Ramos (cell line): Measurements from ENCODE around the gene C9orf50.
"Not testable (repeated sequence)": the region's sequence is repeated elsewhere in the genome, so short reads cannot be mapped to it uniquely, and the experiment has no call there.

Experiments
- in situ Hi-C: fragments of 300-500 bp; cut with MboI; formaldehyde crosslinking; loops from one replicate; pipeline ENCODE4 v1.14.3; 2022; ENCODE audit warnings: low sequenced_read_pairs; ENCODE audit not compliant: unreplicated experiment

The C9orf50 gene

GRCh38 chr9:129597355-129598088 lies 23.4 kb downstream of the C9orf50 start:
- in situ Hi-C loops: no loop called here

DNA sequence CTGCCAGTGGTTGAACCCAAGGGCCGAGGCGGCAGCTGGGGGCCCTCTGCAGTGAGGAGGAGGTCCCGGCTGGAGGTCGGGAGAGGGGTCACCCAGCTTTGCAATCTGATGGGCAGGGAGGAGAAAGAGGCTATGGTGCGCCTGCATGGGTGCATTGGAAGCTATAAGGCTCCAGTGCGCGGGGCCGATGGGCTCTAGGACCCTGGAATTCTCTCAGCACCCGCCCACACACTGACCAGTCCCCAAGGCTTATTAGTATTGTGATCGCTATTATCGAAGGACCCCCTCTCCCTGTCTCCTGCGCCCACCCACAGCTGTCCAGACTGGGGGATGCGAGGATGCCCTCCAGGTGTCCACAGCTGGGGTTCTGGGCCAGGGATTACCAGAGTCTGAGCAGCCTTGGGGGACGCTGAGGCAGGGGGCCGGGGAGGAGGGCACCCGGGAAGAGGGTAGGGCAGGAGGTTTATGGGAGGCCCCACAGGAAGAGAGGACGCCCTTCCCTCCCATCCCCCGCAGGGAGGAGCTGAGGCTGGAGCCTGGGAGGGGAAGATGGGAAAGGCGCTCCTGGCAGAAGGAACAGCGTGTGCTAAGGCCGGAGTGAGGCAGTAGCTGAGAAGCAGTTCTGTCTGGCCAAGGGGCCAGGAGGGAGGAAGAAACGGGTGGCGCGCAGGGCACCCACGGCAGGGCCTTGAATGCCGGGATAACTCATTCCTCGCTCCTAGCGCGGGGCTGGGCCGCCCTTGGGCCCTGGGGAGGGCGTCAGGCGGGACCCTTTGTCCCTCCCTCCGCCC lies 24.2 kb downstream of the C9orf50 start:
- in situ Hi-C loops: no loop called here

- in situ Hi-C loops: no loop called here
Observed at GRCh38 chr9:129595903-129596540, 24.9 kb downstream of the C9orf50 start.

GRCh38 chr9:129595311-129595741 lies 25.6 kb downstream of the C9orf50 start:
- in situ Hi-C loops: no loop called here

DNA sequence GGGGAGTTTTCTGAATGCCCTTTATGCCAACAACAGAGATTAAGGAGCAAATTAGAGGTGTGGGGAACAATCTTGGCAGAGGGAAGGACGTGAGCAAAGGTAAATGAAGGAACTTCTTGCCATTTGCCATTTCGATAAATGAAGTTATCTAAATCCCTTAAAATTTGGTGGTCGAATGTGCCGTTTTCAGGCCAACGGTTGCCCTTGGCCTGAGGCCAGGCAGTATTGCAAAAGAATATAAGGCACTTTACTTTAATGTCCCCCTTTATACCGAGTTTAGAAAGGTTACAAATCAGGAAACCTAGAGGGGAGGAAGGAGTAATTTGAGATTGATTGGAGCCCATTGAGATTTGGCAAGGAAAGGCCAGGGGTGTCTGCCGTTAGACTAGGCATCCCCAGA lies 26.3 kb downstream of the C9orf50 start:
- in situ Hi-C loops: no loop called here

DNA sequence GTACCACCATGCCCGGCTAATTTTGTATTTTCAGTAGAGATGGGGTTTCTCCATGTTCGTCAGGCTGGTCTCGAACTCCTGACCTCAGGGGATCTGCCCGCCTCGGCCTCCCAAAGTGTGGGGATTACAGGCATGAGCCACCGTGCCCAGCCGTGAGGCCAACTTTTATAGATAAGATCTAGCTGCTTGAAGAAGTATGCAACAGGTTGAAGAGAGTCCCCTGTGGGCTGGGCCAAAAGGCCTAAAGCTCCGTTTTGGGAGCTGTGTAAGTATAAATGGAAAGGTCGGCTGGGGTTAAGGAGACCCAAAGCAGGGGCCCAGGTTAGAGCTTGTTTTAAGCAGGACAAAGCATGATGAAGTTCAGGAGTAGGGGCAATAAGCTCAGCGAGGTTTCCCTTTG lies 28.1 kb downstream of the C9orf50 start:
- in situ Hi-C loops: not testable (repeated sequence)

DNA sequence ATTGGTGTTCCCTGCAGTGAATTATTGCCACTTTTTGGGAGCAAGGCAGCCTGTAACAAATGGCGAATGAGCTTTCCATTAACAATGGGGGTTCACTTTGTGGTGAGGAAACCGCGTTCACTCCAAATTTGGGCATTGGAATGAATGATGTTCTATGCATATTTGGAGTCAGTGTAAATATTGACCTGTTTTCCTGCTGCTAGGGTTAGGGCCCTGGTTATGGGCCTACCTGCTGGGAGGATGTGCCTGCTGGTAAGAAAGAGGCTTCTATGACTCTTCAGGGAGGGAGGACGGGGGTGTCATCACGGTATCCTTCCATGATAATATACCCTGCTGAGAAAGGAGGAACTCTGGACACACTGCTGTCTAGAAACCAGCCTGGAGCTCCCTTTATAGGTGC lies 29.0 kb downstream of the C9orf50 start:
- in situ Hi-C loops: no loop called here

- in situ Hi-C loops: no loop called here
Observed at GRCh38 chr9:129590466-129590865, 30.4 kb downstream of the C9orf50 start.

- in situ Hi-C loops: no loop called here
Observed at GRCh38 chr9:129587487-129588262, 33.2 kb downstream of the C9orf50 start.

DNA sequence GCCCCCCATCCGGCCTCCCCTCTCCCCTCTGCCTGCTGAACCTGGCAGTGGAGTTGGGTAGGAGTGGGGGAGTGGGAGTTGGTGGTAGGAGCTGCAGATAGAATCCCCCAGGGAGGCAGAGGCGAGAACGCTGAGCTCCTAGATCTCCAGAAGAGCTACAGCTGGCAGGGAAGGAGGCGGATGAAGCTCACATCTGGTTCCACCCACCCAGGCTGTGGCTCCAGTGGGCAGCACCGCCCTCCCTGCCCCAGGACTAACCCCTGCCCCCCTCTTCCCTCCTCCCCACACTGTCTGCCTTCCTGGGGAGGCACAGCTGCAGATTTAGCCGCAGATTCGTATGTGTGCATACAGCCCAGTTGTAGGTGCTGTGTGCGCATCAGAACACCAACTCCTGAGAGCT lies 34.2 kb downstream of the C9orf50 start:
- in situ Hi-C loops: no loop called here

GRCh38 chr9:129586245-129586644 lies 34.7 kb downstream of the C9orf50 start:
- in situ Hi-C loops: no loop called here

DNA sequence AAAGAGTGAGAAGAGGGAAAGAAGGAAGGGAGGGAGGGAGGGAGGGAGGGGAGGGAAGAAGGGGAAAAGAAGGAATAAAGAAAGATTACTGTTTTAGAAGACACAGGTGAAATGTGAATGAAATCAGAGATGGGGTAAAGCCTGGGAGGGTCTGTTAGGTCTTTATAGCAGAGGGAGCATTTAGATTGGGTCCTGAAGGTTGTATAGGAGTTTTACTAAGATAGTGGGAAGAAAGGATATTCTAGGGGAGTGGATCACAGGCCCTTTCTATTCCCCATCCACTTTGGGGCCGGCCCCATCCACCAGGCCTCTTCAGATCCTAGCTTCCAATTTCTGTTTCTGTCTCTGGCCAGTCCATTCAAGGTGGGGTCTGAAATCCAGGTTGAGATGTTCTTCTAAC lies 35.5 kb downstream of the C9orf50 start:
- in situ Hi-C loops: no loop called here

DNA sequence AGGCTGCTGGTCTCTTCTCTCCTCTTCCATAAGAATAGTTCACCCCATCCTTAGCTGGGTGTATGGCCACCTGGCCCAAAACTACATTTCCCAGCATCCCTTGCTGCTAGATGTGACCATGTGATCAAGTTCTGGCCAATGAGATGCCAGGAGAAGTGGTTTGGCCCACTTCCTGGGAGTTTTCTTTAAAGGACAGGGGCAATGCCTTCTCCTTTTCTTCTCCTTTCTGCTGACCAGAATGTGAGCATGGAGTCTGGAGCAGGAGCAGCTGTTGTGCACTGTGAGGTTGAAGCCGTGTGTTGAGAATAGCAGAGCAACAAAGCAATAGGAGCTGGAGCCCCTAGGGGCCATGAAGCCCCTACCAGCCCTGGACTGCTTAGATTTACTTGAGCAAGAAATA lies 36.8 kb downstream of the C9orf50 start:
- in situ Hi-C loops: no loop called here

- in situ Hi-C loops: no loop called here
Observed at GRCh38 chr9:129583308-129584038, 37.4 kb downstream of the C9orf50 start.

DNA sequence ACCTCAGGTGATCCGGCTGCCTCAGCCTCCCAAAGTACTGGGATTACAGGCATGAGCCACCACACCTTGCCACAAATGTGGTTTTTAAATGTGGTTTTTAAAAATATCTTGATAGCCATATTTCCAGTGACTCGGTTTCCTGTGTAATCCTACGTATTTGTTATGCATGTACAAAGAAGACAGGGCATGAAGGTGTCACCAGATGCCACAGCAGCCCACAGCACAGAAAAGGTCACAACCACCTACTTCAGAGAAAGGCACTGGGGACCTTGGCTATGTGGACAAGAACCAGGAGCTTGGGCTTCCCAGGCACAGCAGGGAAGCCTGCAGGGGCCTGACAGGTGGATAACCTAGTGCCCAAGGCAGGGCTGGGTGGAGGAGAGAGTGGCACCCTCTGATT lies 38.0 kb downstream of the C9orf50 start:
- in situ Hi-C loops: no loop called here

- in situ Hi-C loops: no loop called here
Observed at GRCh38 chr9:129581505-129582189, 39.3 kb downstream of the C9orf50 start.

GRCh38 chr9:129580211-129580915 lies 40.5 kb downstream of the C9orf50 start:
- in situ Hi-C loops: no loop called here

DNA sequence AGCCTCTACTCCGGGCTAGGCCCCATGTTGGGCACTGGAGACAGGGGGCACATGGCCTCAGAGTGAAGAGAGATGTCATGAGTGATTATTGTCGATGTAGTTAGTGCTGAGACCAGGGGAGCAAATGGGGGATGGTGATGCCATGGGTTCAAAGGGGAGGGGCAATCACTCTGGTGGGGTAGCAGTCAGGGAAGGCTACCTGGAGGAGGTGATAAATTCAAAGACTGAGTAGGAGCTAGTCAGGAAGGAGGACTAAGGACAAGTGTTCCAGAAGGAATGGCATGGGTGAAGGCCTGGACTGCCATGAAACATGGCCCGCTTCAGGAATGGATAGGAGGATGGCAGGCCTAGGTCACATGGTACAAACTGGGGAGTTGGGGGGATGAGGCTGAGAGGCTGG lies 41.6 kb downstream of the C9orf50 start:
- in situ Hi-C loops: no loop called here
